Sigmoid colon (tissue), 7 donors: ENCODE data around the gene KRTAP10-4. TPM values are rescaled to one million over a fixed set of nuclear protein-coding genes. Genes with fewer than 3 reads are reported as not detected.

ENCODE experiments used
- DNase-seq: peaks from one replicate; pipeline ENCODE4 v3.0.0-alpha.2; 2019
- H3K27ac ChIP-seq, 4 donors: fragments of 200-600 bp; sonication (generic); one replicate each; pipeline ENCODE4 v1.5.1; 2016 to 2019; ENCODE audit warnings: mild to moderate bottlenecking in 1 of 4
- H3K27me3 ChIP-seq, 3 donors: fragments of 200-600 bp; sonication (generic); one replicate each; pipeline ENCODE4 v1.5.1; 2019; ENCODE audit warnings: mild to moderate bottlenecking in 1 of 3
- H3K36me3 ChIP-seq, 4 donors: fragments of 200-600 bp; sonication (generic); one replicate each; pipeline ENCODE4 v1.5.1; 2016 to 2019
- H3K4me1 ChIP-seq, 4 donors: fragments of 200-600 bp; sonication (generic); one replicate each; pipeline ENCODE4 v1.5.1; 2017 to 2019
- H3K4me3 ChIP-seq, 4 donors: fragments of 200-600 bp; sonication (generic); one replicate each; pipeline ENCODE4 v1.5.1; 2017 to 2019; ENCODE audit warnings: mild to moderate bottlenecking in 2 of 4, moderate library complexity in 1 of 4
- H3K9me3 ChIP-seq, 4 donors: fragments of 200-600 bp in 3 of 4; sonication (generic) in 3 of 4; one replicate each; pipeline versions ENCODE4 v1.5.1 to v1.6.1; 2013 to 2019
- CTCF ChIP-seq, 4 experiments: fragments of 450-650 bp in 3 of 4; fragments of 200-600 bp in 1 of 4; IDR thresholded peaks; one replicate each; pipeline ENCODE4 v1.5.1; 2016 to 2019; ENCODE audit warnings: antibody characterized with exemption in 4 of 4, mild to moderate bottlenecking in 3 of 4, moderate library complexity in 2 of 4
- EP300 ChIP-seq, 4 donors: sonication (generic); formaldehyde crosslinking; IDR thresholded peaks; one replicate each; pipeline ENCODE4 v1.6.1; 2017; ENCODE audit warnings: antibody characterized with exemption in 4 of 4
- POLR2A ChIP-seq, 2 donors: fragments of 450-650 bp; IDR thresholded peaks; one replicate each; pipeline ENCODE4 v1.6.1; 2016; ENCODE audit warnings: antibody characterized with exemption in 2 of 2, mild to moderate bottlenecking in 2 of 2, moderate library complexity in 2 of 2
- POLR2AphosphoS5 ChIP-seq, 4 donors: sonication (generic); formaldehyde crosslinking; IDR thresholded peaks; one replicate each; pipeline ENCODE4 v1.6.1; 2017; ENCODE audit warnings: antibody characterized with exemption in 4 of 4
- WGBS, 2 donors: extraction: QIAGEN DNeasy Blood & Tissue Kit; methylation state at CpG; one replicate each; pipeline ENCODE4 v1.1.7; 2013; 5-methylcytosine and 5-hydroxymethylcytosine counted together
- intact Hi-C: fragments of 100-400 bp; cut with DNase I; formaldehyde crosslinking; loops from one replicate; pipeline ENCODE4 v1.15.1; 2023
- polyA plus RNA-seq, 3 donors: library from polyadenylated mRNA; stranded (reverse); fragments of 200-250 nt; gene quantifications; one replicate each; pipeline ENCODE4 v1.2.3, GENCODE V29; 2013
- total RNA-seq, 4 donors: library from RNA; depleted of rRNA; stranded (reverse); fragments of >200 nt; gene quantifications; one replicate each; pipeline ENCODE4 v1.1.0, GENCODE V29; 2016
- donor health status: healthy with polysubstance abuse.
- donor health status: Bipolar disorder and iron deficiency.
- donor health status: healthy.

Gene KRTAP10-4
- total and polyA plus RNA-seq, 7 donors: not detected

GRCh38 chr21:44527156-44527982 lies 46.2 kb upstream of the KRTAP10-4 start:
- peak; percentile 32 for DNase-seq
- TF ChIP-seq EP300 (IDR thresholded peaks at IDR 0.05) (no peak), POLR2AphosphoS5 (IDR thresholded peaks at IDR 0.05) (no peak)
- 87 to 89% methylated on average over 37 of the region's 37 CpGs for WGBS, 2 donors
- Histone ChIP-seq H3K27ac (no peak overlapping the region), H3K4me1 (no peaks in the 10 kb centered on the region), H3K27me3 (peaks cover 0 to 10% (median 0%) of the 10 kb centered on the region in 3 donors), H3K9me3 (no peaks in the 10 kb centered on the region), H3K36me3 (no peaks in the 10 kb centered on the region), H3K4me3 (no peak overlapping the region)
- intact Hi-C loops: no loop called here

GRCh38 chr21:44527983-44528633 lies 45.4 kb upstream of the KRTAP10-4 start:
- Histone ChIP-seq H3K4me3 (no peak overlapping the region), H3K4me1 (no peaks in the 10 kb centered on the region), H3K36me3 (no peaks in the 10 kb centered on the region), H3K27ac (no peak overlapping the region), H3K9me3 (no peaks in the 10 kb centered on the region), H3K27me3 (peaks cover 0 to 16% (median 0%) of the 10 kb centered on the region in 3 donors)
- intact Hi-C loops: no loop called here
- DNase-seq: peak; percentile 49
- 78 to 84% methylated on average over 18 of the region's 18 CpGs for WGBS, 2 donors
- TF ChIP-seq POLR2A (IDR thresholded peaks at IDR 0.05): no peak
- TF ChIP-seq POLR2AphosphoS5 (IDR thresholded peaks at IDR 0.05): no peak
- no peak for TF ChIP-seq EP300 (IDR thresholded peaks at IDR 0.05)
- no peak for TF ChIP-seq CTCF (IDR thresholded peaks at IDR 0.05)

- TF ChIP-seq POLR2AphosphoS5 (IDR thresholded peaks at IDR 0.05): no peak
- no peak for TF ChIP-seq CTCF (IDR thresholded peaks at IDR 0.05)
- TF ChIP-seq EP300 (IDR thresholded peaks at IDR 0.05): no peak
- TF ChIP-seq POLR2A (IDR thresholded peaks at IDR 0.05): no peak
- Histone ChIP-seq H3K4me1 (no peaks in the 10 kb centered on the region), H3K36me3 (no peaks in the 10 kb centered on the region), H3K4me3 (no peak overlapping the region), H3K9me3 (no peaks in the 10 kb centered on the region), H3K27ac (no peak overlapping the region), H3K27me3 (peaks cover 0 to 17% (median 0%) of the 10 kb centered on the region in 3 donors)
- 84 to 86% methylated on average over 10 of the region's 10 CpGs for WGBS, 2 donors
- no peak for DNase-seq
- intact Hi-C loops: no loop called here
These were observed 44.9 kb upstream of the KRTAP10-4 start for GRCh38 chr21:44528634-44528995.

- DNase-seq: peak; percentile 42
- Histone ChIP-seq H3K36me3 (no peaks in the 10 kb centered on the region), H3K27ac (no peak overlapping the region), H3K27me3 (peaks cover 0 to 17% (median 0%) of the 10 kb centered on the region in 3 donors), H3K4me1 (no peaks in the 10 kb centered on the region), H3K4me3 (no peak overlapping the region), H3K9me3 (no peaks in the 10 kb centered on the region)
- intact Hi-C loops: no loop called here
- WGBS, 2 donors: 90 to 91% methylated on average over 17 of the region's 17 CpGs
- TF ChIP-seq POLR2AphosphoS5 (IDR thresholded peaks at IDR 0.05) (no peak), EP300 (IDR thresholded peaks at IDR 0.05) (no peak)
These were observed 44.5 kb upstream of the KRTAP10-4 start for GRCh38 chr21:44529011-44529421.

- peak; percentile 42 for DNase-seq
These were observed 43.9 kb upstream of the KRTAP10-4 start for GRCh38 chr21:44529503-44530125.

More at GRCh38 chr21:44529503-44530125, 43.9 kb upstream of the KRTAP10-4 start:
- no peaks in the 10 kb centered on the region for H3K4me1 ChIP-seq
- peaks cover 0 to 17% (median 0%) of the 10 kb centered on the region in 3 donors for H3K27me3 ChIP-seq
- intact Hi-C loops: no loop called here
- WGBS, 2 donors: 79 to 81% methylated on average over 23 of the region's 23 CpGs
- H3K4me3 ChIP-seq: no peak overlapping the region
- no peaks in the 10 kb centered on the region for H3K9me3 ChIP-seq
- no peak for TF ChIP-seq POLR2A (IDR thresholded peaks at IDR 0.05)
- no peak for TF ChIP-seq CTCF (IDR thresholded peaks at IDR 0.05)
- TF ChIP-seq POLR2AphosphoS5 (IDR thresholded peaks at IDR 0.05): no peak
- TF ChIP-seq EP300 (IDR thresholded peaks at IDR 0.05): no peak
- no peak overlapping the region for H3K27ac ChIP-seq
- H3K36me3 ChIP-seq: no peaks in the 10 kb centered on the region
